Measurements from ENCODE around the gene ZNF701. TPM values are rescaled to one million over a fixed set of nuclear protein-coding genes. Genes with fewer than 3 reads are reported as not detected.
"Not testable (repeated sequence)": the region's sequence is repeated elsewhere in the genome, so short reads cannot be mapped to it uniquely, and the experiment has no call there.

The ZNF701 gene
- total RNA-seq, 1 experiment from 2014 or later, result 40.3 TPM

- no peak for TF ChIP-seq ZSCAN18 (CRISPR knock-in tag; IDR thresholded peaks at IDR 0.05)
- TF ChIP-seq, protein P1, sequence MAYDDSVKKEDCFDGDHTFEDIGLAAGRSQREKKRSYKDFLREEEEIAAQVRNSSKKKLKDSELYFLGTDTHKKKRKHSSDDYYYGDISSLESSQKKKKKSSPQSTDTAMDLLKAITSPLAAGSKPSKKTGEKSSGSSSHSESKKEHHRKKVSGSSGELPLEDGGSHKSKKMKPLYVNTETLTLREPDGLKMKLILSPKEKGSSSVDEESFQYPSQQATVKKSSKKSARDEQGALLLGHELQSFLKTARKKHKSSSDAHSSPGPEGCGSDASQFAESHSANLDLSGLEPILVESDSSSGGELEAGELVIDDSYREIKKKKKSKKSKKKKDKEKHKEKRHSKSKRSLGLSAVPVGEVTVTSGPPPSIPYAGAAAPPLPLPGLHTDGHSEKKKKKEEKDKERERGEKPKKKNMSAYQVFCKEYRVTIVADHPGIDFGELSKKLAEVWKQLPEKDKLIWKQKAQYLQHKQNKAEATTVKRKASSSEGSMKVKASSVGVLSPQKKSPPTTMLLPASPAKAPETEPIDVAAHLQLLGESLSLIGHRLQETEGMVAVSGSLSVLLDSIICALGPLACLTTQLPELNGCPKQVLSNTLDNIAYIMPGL (CRISPR knock-in tag; IDR thresholded peaks at IDR 0.05), result no peak
These were observed 2.2 kb upstream of the ZNF701 start (continued) for GRCh38 chr19:52567921-52568320.

GRCh38 chr19:52569638-52569999 lies 468 bp upstream of the ZNF701 start:
- CTCF ChIA-PET; POLR2A ChIA-PET; H3K27me3 Mint-ChIP-seq (ENCODE audit: low read depth); H3K9me3 Mint-ChIP-seq: not testable (repeated sequence)
- ATAC-seq (peak; percentile 71), DNase-seq (ENCODE audit: low spot score) (peak; percentile 86)
- TF ChIP-seq FOXK1 (CRISPR knock-in tag; IDR thresholded peaks at IDR 0.05) (peak; percentile 27; the same call in 1 of the 2 replicates), TEAD1 (CRISPR knock-in tag; IDR thresholded peaks at IDR 0.05) (peak; percentile 42; the same call in 1 of the 2 replicates), TEAD4 (CRISPR knock-in tag; IDR thresholded peaks at IDR 0.05) (peak; percentile 61; the same call in 1 of the 2 replicates)
- Mint-ChIP-seq H3K27ac (peak overlapping the region; percentile 99), H3K4me1 (peaks cover 47% of the 10 kb centered on the region), H3K36me3 (peaks cover 28% of the 10 kb centered on the region), H3K4me3 (peak overlapping the region; percentile 91)

DNA sequence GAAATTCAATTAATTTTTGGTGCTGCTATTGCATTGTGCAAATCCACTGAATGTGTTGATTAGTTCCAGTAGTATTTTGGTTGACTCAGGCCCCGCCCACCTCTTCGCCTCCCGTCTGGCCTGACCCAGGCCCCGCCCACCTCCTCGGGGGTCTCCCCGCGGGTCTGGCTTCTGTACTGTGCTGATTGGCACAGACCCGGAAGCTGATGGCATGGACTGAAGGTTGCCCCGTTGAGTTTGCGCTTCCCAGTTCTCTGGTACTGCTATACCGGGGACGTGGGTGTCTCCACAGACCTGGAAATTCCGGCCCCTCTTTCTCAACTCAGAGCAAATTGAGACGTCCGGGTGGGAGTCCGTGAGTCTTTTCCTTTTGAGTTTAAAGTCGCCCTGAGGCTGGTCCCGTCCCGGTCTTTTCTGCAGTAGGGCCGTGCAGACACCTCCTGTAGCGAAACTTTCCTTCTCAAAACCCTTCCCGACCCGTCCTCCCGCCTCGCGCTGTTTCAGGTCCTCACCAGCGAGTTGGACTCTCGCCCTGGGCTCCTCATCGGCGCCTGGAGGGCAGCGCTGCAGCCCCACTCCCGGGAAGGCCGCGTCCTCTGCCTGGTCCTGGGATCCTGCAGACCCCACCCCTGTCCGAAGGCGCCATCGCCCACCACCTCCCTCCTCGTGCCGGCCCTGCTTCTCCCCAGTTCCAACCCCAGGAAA lies 14.8 kb downstream of the ZNF701 start:
- Mint-ChIP-seq H3K4me1 (peaks cover 23% of the 10 kb centered on the region), H3K27me3 (ENCODE audit: low read depth) (no peaks in the 10 kb centered on the region), H3K36me3 (peaks cover 62% of the 10 kb centered on the region), H3K9me3 (peaks cover 22% of the 10 kb centered on the region), H3K27ac (peak overlapping the region; percentile 47; the same call in 1 of the 2 replicates), H3K4me3 (peak overlapping the region; percentile 63)
- DNase-seq (ENCODE audit: low spot score) (peak; percentile 76), ATAC-seq (peak; percentile 90)
- ChIA-PET CTCF (no interaction called here), POLR2A (no interaction called here)
- TF ChIP-seq NR1H2 (CRISPR knock-in tag; IDR thresholded peaks at IDR 0.05) (no peak), USF1 (CRISPR knock-in tag; IDR thresholded peaks at IDR 0.05) (no peak), ZNF263 (CRISPR knock-in tag; IDR thresholded peaks at IDR 0.05; ENCODE audit: low read depth) (no peak), ELF4 (CRISPR knock-in tag; IDR thresholded peaks at IDR 0.05; ENCODE audit: low read depth) (no peak), NFE2L1 (CRISPR knock-in tag; IDR thresholded peaks at IDR 0.05) (no peak), ZNF138 (CRISPR knock-in tag; conservative IDR thresholded peaks at IDR 0.05) (no peak)
- TF ChIP-seq, protein P2, sequence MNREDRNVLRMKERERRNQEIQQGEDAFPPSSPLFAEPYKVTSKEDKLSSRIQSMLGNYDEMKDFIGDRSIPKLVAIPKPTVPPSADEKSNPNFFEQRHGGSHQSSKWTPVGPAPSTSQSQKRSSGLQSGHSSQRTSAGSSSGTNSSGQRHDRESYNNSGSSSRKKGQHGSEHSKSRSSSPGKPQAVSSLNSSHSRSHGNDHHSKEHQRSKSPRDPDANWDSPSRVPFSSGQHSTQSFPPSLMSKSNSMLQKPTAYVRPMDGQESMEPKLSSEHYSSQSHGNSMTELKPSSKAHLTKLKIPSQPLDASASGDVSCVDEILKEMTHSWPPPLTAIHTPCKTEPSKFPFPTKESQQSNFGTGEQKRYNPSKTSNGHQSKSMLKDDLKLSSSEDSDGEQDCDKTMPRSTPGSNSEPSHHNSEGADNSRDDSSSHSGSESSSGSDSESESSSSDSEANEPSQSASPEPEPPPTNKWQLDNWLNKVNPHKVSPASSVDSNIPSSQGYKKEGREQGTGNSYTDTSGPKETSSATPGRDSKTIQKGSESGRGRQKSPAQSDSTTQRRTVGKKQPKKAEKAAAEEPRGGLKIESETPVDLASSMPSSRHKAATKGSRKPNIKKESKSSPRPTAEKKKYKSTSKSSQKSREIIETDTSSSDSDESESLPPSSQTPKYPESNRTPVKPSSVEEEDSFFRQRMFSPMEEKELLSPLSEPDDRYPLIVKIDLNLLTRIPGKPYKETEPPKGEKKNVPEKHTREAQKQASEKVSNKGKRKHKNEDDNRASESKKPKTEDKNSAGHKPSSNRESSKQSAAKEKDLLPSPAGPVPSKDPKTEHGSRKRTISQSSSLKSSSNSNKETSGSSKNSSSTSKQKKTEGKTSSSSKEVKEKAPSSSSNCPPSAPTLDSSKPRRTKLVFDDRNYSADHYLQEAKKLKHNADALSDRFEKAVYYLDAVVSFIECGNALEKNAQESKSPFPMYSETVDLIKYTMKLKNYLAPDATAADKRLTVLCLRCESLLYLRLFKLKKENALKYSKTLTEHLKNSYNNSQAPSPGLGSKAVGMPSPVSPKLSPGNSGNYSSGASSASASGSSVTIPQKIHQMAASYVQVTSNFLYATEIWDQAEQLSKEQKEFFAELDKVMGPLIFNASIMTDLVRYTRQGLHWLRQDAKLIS (CRISPR knock-in tag; IDR thresholded peaks at IDR 0.05; ENCODE audit: borderline replicate concordance), result no peak
- TF ChIP-seq, protein P3, sequence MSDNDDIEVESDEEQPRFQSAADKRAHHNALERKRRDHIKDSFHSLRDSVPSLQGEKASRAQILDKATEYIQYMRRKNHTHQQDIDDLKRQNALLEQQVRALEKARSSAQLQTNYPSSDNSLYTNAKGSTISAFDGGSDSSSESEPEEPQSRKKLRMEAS (CRISPR knock-in tag; IDR thresholded peaks at IDR 0.05), result no peak

Measured in WTC11 (cell line).